SK-N-SH (cell line): ENCODE data around the gene TSPAN15.

Experiments used
- EZH2phosphoT487 ChIP-seq: fragments of 200-600 bp; sonication (generic); IDR thresholded peaks from 2 replicates; pipeline ENCODE4 v1.6.1; 2017; ENCODE audit warnings: low read depth, mixed run types, mild to moderate bottlenecking, antibody characterized with exemption, moderate library complexity, borderline replicate concordance
- FOXM1 ChIP-seq: IDR thresholded peaks from 2 replicates; pipeline ENCODE4 v1.4.0; 2012; ENCODE audit warnings: low read depth, mild to moderate bottlenecking
- GABPA ChIP-seq: IDR thresholded peaks from 2 replicates; pipeline ENCODE4 v1.4.0; 2012; ENCODE audit warnings: low read depth, mild to moderate bottlenecking
- MXI1 ChIP-seq: IDR thresholded peaks from 2 replicates; pipeline ENCODE4 v1.6.1; 2012; ENCODE audit warnings: mild to moderate bottlenecking, low read depth, low read length, improper control_type of control experiment
- POLR2AphosphoS5 ChIP-seq: IDR thresholded peaks from 2 replicates; pipeline ENCODE4 v1.6.1; 2012; ENCODE audit warnings: low read depth, low read length
- RAD21 ChIP-seq: IDR thresholded peaks from 2 replicates; pipeline ENCODE4 v1.6.1; 2012; ENCODE audit warnings: mild to moderate bottlenecking, low read length
- RFX5 ChIP-seq: IDR thresholded peaks from 2 replicates; pipeline ENCODE4 v1.6.1; 2012; ENCODE audit warnings: mild to moderate bottlenecking, improper control_type of control experiment, low read length
- SIN3A ChIP-seq: IDR thresholded peaks from 2 replicates; pipeline ENCODE4 v1.6.1; 2012; ENCODE audit warnings: low read depth, mild to moderate bottlenecking, low read length, moderate library complexity, borderline replicate concordance
- TF ChIP-seq, protein P1 (sequence below): fragments of 200-600 bp; sonication (generic); IDR thresholded peaks from 2 replicates; pipeline ENCODE4 v1.6.1; 2017; ENCODE audit warnings: antibody characterized with exemption, mild to moderate bottlenecking, moderate library complexity
- TF ChIP-seq, protein P2 (sequence below): IDR thresholded peaks from 2 replicates; pipeline ENCODE4 v1.6.1; 2012; ENCODE audit warnings: mild to moderate bottlenecking, low read depth, low read length, moderate library complexity
- TF ChIP-seq, protein P3 (sequence below): fragments of 150-350 bp; IDR thresholded peaks from 2 replicates; pipeline ENCODE4 v1.6.1; 2017; ENCODE audit warnings: antibody characterized with exemption, low read length, low read depth, borderline replicate concordance
- TF ChIP-seq, protein P4 (sequence below): IDR thresholded peaks from 2 replicates; pipeline ENCODE4 v1.4.0; 2012; ENCODE audit warnings: low read depth, borderline replicate concordance

DNA sequence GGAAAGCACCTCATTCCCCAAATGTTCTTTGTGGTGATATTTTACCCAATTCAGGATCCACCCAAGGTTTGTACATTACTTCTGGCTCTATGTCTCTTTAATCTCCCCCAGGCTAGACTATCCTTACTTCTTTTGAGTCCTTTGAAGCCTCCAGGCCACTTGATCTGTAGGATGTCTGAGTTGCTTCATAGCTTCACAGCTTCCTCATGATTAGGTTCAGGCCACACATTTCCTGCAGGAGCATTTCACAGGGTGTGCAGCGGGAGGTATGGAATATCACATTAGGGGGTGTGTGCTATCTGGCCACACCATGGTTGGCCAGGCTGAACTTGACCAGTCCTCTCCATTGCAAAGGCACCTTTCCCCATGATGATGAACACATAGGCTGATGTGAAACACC, 18.7 kb downstream of the TSPAN15 start:
- TF ChIP-seq, protein P1, sequence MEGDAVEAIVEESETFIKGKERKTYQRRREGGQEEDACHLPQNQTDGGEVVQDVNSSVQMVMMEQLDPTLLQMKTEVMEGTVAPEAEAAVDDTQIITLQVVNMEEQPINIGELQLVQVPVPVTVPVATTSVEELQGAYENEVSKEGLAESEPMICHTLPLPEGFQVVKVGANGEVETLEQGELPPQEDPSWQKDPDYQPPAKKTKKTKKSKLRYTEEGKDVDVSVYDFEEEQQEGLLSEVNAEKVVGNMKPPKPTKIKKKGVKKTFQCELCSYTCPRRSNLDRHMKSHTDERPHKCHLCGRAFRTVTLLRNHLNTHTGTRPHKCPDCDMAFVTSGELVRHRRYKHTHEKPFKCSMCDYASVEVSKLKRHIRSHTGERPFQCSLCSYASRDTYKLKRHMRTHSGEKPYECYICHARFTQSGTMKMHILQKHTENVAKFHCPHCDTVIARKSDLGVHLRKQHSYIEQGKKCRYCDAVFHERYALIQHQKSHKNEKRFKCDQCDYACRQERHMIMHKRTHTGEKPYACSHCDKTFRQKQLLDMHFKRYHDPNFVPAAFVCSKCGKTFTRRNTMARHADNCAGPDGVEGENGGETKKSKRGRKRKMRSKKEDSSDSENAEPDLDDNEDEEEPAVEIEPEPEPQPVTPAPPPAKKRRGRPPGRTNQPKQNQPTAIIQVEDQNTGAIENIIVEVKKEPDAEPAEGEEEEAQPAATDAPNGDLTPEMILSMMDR: no peak
- TF ChIP-seq EZH2phosphoT487: no peak
- TF ChIP-seq, protein P2, sequence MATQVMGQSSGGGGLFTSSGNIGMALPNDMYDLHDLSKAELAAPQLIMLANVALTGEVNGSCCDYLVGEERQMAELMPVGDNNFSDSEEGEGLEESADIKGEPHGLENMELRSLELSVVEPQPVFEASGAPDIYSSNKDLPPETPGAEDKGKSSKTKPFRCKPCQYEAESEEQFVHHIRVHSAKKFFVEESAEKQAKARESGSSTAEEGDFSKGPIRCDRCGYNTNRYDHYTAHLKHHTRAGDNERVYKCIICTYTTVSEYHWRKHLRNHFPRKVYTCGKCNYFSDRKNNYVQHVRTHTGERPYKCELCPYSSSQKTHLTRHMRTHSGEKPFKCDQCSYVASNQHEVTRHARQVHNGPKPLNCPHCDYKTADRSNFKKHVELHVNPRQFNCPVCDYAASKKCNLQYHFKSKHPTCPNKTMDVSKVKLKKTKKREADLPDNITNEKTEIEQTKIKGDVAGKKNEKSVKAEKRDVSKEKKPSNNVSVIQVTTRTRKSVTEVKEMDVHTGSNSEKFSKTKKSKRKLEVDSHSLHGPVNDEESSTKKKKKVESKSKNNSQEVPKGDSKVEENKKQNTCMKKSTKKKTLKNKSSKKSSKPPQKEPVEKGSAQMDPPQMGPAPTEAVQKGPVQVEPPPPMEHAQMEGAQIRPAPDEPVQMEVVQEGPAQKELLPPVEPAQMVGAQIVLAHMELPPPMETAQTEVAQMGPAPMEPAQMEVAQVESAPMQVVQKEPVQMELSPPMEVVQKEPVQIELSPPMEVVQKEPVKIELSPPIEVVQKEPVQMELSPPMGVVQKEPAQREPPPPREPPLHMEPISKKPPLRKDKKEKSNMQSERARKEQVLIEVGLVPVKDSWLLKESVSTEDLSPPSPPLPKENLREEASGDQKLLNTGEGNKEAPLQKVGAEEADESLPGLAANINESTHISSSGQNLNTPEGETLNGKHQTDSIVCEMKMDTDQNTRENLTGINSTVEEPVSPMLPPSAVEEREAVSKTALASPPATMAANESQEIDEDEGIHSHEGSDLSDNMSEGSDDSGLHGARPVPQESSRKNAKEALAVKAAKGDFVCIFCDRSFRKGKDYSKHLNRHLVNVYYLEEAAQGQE: no peak
- no peak for TF ChIP-seq POLR2AphosphoS5
- no peak for TF ChIP-seq MXI1
- TF ChIP-seq RFX5: no peak
- TF ChIP-seq, protein P3, sequence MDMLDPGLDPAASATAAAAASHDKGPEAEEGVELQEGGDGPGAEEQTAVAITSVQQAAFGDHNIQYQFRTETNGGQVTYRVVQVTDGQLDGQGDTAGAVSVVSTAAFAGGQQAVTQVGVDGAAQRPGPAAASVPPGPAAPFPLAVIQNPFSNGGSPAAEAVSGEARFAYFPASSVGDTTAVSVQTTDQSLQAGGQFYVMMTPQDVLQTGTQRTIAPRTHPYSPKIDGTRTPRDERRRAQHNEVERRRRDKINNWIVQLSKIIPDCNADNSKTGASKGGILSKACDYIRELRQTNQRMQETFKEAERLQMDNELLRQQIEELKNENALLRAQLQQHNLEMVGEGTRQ: no peak
- TF ChIP-seq FOXM1: no peak
- TF ChIP-seq RAD21: no peak
- TF ChIP-seq GABPA: no peak
- TF ChIP-seq, protein P4, sequence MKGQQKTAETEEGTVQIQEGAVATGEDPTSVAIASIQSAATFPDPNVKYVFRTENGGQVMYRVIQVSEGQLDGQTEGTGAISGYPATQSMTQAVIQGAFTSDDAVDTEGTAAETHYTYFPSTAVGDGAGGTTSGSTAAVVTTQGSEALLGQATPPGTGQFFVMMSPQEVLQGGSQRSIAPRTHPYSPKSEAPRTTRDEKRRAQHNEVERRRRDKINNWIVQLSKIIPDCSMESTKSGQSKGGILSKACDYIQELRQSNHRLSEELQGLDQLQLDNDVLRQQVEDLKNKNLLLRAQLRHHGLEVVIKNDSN: no peak
- TF ChIP-seq SIN3A: no peak
